Right forelimb (tissue), 1 donor: Measurements from ENCODE around the gene IL36G.
"Not testable (repeated sequence)": the region's sequence is repeated elsewhere in the genome, so short reads cannot be mapped to it uniquely, and the experiment has no call there.

Source experiments
- DNase-seq: peaks from one replicate; pipeline ENCODE4 v3.0.0-alpha.2; 2018

Gene IL36G

GRCh38 chr2:112977559-112978056, at the start of gene IL36G:
TSS of gene IL36G (plus strand) at chr2:112978006. CDS start at chr2:112978639, 633 bp downstream.
- no peak for DNase-seq

- DNase-seq: no peak
Observed at GRCh38 chr2:112933261-112933660, 44.5 kb upstream of the IL36G start.

- DNase-seq: not testable (repeated sequence)
Observed at GRCh38 chr2:112934117-112934516, 43.7 kb upstream of the IL36G start.

GRCh38 chr2:112936927-112937232, 40.9 kb upstream of the IL36G start:
- DNase-seq: no peak

- no peak for DNase-seq
Observed at GRCh38 chr2:112938904-112939303, 38.9 kb upstream of the IL36G start.

GRCh38 chr2:112939425-112939824, 38.4 kb upstream of the IL36G start:
- DNase-seq: no peak

GRCh38 chr2:112940859-112941625, 36.8 kb upstream of the IL36G start:
- no peak for DNase-seq

- peak; percentile 57 for DNase-seq
Observed at GRCh38 chr2:112941753-112942653, 35.8 kb upstream of the IL36G start.

- DNase-seq: no peak
Observed at GRCh38 chr2:112942654-112943002, 35.2 kb upstream of the IL36G start.

- DNase-seq: no peak
Observed at GRCh38 chr2:112944971-112945370, 32.8 kb upstream of the IL36G start.

- DNase-seq: no peak
Observed at GRCh38 chr2:112946086-112946485, 31.7 kb upstream of the IL36G start.

- DNase-seq: no peak
Observed at GRCh38 chr2:112947374-112947773, 30.4 kb upstream of the IL36G start.

GRCh38 chr2:112949456-112949855, 28.4 kb upstream of the IL36G start:
- no peak for DNase-seq

- no peak for DNase-seq
Observed at GRCh38 chr2:112954364-112954763, 23.4 kb upstream of the IL36G start.

- DNase-seq: no peak
Observed at GRCh38 chr2:112957511-112957910, 20.3 kb upstream of the IL36G start.

- DNase-seq: no peak
Observed at GRCh38 chr2:112958428-112959108, 19.2 kb upstream of the IL36G start.

- DNase-seq: no peak
Observed at GRCh38 chr2:112959109-112959812, 18.5 kb upstream of the IL36G start.

- DNase-seq: no peak
Observed at GRCh38 chr2:112960230-112960825, 17.5 kb upstream of the IL36G start.

GRCh38 chr2:112962308-112963175, 15.3 kb upstream of the IL36G start:
- DNase-seq: no peak

GRCh38 chr2:112967023-112967422, 10.8 kb upstream of the IL36G start:
- DNase-seq: no peak

- DNase-seq: no peak
Observed at GRCh38 chr2:112972423-112973086, 5.3 kb upstream of the IL36G start.
